Measurements from ENCODE around the gene LBX2.
A peak's percentile ranks its signal among the peaks of the same experiment; 100 is the strongest.

The LBX2 gene

GRCh38 chr2:74526649-74527230 is 27.3 kb upstream of the LBX2 start:
- FAIRE-seq (no peak), DNase-seq (ENCODE audit: insufficient read length, low spot score) (no peak)

- FAIRE-seq (no peak), DNase-seq (ENCODE audit: insufficient read length, low spot score) (peak; percentile 54)
These were observed 26.6 kb upstream of the LBX2 start, which contains the start of gene DQX1 for GRCh38 chr2:74525717-74526648. TSS of gene DQX1 (minus strand) at chr2:74526231. CDS start at chr2:74525729, 502 bp downstream.

GRCh38 chr2:74524955-74525716 is 25.7 kb upstream of the LBX2 start:
- DNase-seq (ENCODE audit: insufficient read length, low spot score) (no peak), FAIRE-seq (no peak)

GRCh38 chr2:74524005-74524404 is 24.6 kb upstream of the LBX2 start:
- DNase-seq (ENCODE audit: insufficient read length, low spot score) (no peak), FAIRE-seq (no peak)

GRCh38 chr2:74522516-74522915 is 23.1 kb upstream of the LBX2 start:
- FAIRE-seq: no peak
- no peak for DNase-seq (ENCODE audit: insufficient read length, low spot score)

- no peak for FAIRE-seq
- DNase-seq (ENCODE audit: insufficient read length, low spot score): no peak
These were observed 17.2 kb upstream of the LBX2 start for GRCh38 chr2:74516650-74517049.

- no peak for DNase-seq (ENCODE audit: insufficient read length, low spot score)
These were observed 16.7 kb upstream of the LBX2 start for GRCh38 chr2:74515981-74516633.

GRCh38 chr2:74515271-74515980 is 16.0 kb upstream of the LBX2 start:
- DNase-seq (ENCODE audit: insufficient read length, low spot score) (no peak), FAIRE-seq (no peak)

More at GRCh38 chr2:74515981-74516633, 16.7 kb upstream of the LBX2 start:
- FAIRE-seq: no peak

GRCh38 chr2:74514368-74515270 is 15.2 kb upstream of the LBX2 start, which contains the start of gene TLX2:
TSS of gene TLX2 (plus strand) at chr2:74514450. CDS start at chr2:74514807, 357 bp downstream.
- FAIRE-seq: peak; percentile 90
- peak; percentile 79 for DNase-seq (ENCODE audit: insufficient read length, low spot score)

GRCh38 chr2:74513605-74514367 is 14.4 kb upstream of the LBX2 start:
- no peak for FAIRE-seq
- DNase-seq (ENCODE audit: insufficient read length, low spot score): no peak

- no peak for FAIRE-seq
These were observed 13.6 kb upstream of the LBX2 start for GRCh38 chr2:74512744-74513604.

GRCh38 chr2:74511104-74511989 is 11.9 kb upstream of the LBX2 start:
- DNase-seq (ENCODE audit: insufficient read length, low spot score) (no peak), FAIRE-seq (no peak)

More at GRCh38 chr2:74512744-74513604, 13.6 kb upstream of the LBX2 start:
- no peak for DNase-seq (ENCODE audit: insufficient read length, low spot score)

GRCh38 chr2:74510272-74510671 is 10.9 kb upstream of the LBX2 start:
- DNase-seq (ENCODE audit: insufficient read length, low spot score) (no peak), FAIRE-seq (no peak)

GRCh38 chr2:74507926-74508520 is 8.6 kb upstream of the LBX2 start:
- no peak for FAIRE-seq

GRCh38 chr2:74507145-74507925 is 7.9 kb upstream of the LBX2 start, which contains the start of gene PCGF1:
TSS of gene PCGF1 (minus strand) at chr2:74507695. CDS start at chr2:74507668, 27 bp downstream.
- DNase-seq (ENCODE audit: insufficient read length, low spot score) (peak; percentile 98), FAIRE-seq (peak; percentile 93)

More at GRCh38 chr2:74507926-74508520, 8.6 kb upstream of the LBX2 start:
- DNase-seq (ENCODE audit: insufficient read length, low spot score): no peak
